Retinal pigment epithelial cell (primary cell): ENCODE data around the gene GNB1.

ENCODE experiments used
- DNase-seq: peaks from one replicate; pipeline ENCODE4 v3.0.0-alpha.2; 2010; ENCODE audit warnings: low read depth
- H3K4me3 ChIP-seq: 2 replicates; pipeline ENCODE4 v1.5.1; 2011; ENCODE audit warnings: mild to moderate bottlenecking, low read length, control low read depth, moderate library complexity
- TF ChIP-seq, protein P1 (sequence below): conservative IDR thresholded peaks from 2 replicates; pipeline ENCODE4 v1.5.1; 2011; ENCODE audit warnings: low read depth, low read length, control low read depth, inconsistent platforms

GNB1 gene

DNA sequence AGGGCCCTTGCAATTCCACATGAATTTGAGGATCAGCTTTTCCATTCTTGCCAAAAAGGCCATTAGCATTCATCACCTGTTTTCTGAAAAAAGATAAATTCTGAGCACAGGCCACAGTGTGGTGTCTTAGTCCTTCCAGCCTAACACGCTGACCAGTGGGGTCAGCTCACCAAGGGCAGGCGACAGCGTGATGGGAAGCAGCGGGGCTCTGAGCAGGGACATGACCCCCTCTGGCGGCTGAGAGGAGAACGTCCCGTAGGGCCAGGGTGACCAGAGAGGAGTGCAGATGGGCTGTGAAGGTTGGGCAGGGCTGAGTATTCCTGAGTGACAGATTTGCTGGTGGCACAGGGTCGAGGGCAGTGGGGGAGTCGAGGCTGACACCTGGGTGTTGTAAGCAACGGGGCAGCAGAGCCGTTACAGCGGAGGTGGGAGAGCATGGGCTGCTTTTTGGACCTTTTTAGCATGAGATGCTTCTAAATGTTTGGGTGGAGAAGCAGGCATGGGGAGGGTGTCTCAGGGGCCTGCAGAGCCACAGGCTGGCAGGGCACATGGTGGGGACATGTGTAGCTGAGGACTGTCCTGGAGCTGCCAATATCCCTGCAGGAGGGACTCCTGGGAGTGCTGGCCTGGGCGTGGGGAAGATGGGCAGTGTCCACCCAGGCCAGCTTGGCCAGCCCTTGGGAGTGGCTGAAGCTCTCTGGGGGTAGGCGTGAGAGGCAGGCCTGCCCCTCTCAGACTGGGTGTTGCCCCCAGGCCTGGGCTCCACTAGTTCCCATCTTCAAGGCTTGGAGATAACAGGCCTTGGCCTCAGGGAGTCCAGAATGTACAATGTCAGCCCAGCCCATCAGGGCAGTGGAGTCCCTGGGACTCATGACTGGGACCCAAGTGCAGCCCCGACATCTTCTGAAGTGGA is 15.6 kb upstream of the GNB1 start:
- TF ChIP-seq, protein P1, sequence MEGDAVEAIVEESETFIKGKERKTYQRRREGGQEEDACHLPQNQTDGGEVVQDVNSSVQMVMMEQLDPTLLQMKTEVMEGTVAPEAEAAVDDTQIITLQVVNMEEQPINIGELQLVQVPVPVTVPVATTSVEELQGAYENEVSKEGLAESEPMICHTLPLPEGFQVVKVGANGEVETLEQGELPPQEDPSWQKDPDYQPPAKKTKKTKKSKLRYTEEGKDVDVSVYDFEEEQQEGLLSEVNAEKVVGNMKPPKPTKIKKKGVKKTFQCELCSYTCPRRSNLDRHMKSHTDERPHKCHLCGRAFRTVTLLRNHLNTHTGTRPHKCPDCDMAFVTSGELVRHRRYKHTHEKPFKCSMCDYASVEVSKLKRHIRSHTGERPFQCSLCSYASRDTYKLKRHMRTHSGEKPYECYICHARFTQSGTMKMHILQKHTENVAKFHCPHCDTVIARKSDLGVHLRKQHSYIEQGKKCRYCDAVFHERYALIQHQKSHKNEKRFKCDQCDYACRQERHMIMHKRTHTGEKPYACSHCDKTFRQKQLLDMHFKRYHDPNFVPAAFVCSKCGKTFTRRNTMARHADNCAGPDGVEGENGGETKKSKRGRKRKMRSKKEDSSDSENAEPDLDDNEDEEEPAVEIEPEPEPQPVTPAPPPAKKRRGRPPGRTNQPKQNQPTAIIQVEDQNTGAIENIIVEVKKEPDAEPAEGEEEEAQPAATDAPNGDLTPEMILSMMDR: peak; percentile 97
- peak; percentile 22 for DNase-seq
- H3K4me3 ChIP-seq: no peak overlapping the region

DNA sequence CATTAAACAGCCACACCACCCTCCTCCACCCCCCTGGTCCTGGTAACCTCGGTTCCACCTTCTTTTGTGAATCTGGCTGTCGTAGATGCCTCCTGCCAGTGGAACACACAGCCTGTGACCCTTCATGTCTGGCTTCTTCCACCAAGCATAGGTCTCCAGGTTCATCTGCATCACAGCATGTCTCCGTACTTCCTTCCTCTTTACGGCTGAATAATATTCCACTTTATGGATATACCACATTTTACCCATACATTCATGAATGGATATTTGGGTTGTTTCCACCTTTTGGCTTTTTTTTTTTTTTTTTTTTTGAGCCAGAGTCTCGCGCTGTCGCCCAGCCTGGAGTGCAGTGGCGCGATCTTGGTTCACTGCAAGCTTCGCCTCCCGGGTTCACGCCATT is 12.3 kb upstream of the GNB1 start:
- no peak overlapping the region for H3K4me3 ChIP-seq
- DNase-seq: no peak
- TF ChIP-seq, protein P1: no peak

DNA sequence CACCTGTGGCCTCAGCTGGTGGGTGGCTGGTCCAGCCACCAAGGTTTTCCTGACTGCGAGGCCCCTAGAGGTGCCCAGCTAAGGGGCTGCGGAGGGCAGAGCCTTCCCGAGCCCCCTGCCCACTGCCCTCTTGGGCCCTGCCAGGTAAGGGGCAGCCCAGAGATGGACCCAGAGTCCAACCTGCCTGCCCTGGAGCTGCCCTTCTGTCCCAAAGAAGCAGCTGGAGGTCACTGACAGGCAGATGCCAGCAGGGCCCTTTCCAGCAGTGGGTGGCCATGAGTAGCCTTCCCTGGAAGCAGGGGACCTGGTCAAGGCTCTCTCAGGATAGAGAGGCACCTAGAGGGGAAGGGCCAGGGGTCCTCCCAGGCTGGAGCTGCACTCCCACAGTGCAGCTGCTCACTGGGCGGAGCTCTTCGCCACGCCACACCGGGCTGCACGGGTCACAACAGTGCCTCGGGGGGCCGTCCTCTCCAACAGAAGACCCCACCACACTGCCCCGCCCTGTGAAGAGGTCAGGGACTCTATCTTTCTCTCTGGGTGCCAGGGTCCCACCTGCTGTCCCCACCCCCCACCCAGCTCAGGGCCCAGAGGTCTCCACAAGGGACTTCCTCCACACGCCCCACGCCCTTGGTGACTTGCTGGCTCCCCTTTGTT is 10.9 kb upstream of the GNB1 start:
- TF ChIP-seq, protein P1: no peak
- no peak overlapping the region for H3K4me3 ChIP-seq
- no peak for DNase-seq

DNA sequence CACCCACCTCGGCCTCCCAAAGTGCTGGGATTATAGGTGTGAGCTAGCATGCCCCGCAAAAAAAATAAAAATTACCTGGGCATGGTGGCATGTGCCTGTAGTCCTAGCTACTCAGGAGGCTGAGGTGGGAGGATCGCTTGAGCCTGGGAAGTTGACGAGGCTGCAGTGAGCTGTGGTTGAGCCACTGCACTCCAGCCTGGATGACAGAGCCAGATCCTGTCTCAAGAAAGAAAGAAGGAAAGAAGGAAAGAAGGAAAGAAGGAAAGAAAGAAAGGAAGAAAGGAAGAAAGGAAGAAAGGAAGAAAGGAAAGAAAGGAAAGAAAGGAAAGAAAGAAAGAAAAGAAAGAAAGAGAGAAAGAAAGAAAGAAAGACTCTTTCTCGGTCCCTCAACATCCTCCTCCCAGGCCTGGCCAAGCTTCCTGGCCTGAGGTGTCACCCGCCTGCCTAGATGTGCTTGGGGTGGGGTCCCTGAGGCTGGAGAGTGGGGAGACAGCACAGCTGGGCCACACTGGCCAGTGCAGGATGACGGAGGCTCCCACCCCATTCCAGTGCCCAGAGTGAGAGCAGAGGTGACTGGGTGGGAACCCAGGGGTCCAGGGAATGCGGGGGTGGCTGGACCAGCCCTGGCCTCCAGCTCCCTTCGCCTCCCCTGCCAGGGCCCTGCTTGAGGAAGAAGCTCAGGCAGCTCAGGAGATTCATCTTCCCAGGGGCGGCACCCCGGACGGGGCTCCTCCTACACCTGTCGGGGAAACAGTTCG is 10.2 kb upstream of the GNB1 start:
- no peak for DNase-seq
- H3K4me3 ChIP-seq: no peak overlapping the region
- TF ChIP-seq, protein P1: no peak

DNA sequence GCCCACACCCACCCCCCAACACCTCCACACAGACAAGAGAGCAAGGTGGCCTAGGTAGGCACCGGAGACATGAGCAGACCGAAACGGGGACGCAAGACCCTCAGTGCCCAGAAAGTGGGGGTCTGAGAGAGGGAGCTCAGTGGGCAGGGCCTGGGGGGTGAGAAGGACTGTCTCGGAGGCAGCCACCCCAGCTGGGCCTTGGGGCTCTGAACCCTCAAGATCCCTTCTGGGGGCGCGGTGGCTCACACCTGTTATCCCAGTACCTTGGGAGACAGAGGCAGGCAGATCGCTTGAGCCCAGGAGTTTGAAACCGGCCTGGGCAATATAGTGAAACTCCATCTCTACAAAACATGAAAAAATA is 9.1 kb upstream of the GNB1 start:
- DNase-seq: no peak
- TF ChIP-seq, protein P1: no peak
- H3K4me3 ChIP-seq: no peak overlapping the region

DNA sequence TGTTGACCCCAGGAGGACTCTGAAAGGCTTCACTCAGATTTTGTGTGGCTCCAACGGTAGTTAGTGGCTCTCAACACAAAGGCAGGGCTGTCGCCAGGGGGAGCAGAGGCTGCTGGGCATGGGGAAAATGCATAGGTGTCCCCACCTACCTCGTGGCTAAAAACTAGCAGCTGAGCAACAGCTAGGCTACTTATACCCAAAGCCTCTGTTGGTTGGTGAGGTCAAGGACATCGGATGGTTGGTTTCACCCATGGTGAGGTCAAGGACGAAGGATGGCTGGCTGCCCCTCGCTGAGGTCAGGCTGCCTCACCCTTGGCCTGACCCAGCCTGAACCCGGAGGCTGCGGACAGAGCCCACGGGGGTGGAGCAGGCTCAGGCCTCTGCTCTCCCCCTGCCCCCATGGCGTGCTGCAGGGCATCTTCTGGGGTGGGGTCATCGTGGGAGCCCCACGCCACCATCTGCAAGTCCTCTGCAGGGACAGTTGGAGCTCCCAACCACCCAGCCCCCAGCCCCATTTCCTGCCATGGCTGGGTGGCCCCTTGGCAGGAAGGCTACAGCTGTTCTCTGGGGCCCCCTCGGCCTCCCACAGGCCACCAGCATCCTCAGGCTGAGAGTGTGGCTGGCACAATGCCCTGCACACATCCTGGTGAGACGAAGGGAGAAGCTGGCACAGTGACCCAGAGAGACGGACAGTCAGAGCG is 8.5 kb upstream of the GNB1 start:
- no peak overlapping the region for H3K4me3 ChIP-seq
- TF ChIP-seq, protein P1: peak; percentile 44
- no peak for DNase-seq
